K562 (cell line): ENCODE results near the gene TARBP1. TPM values are rescaled to one million over a fixed set of nuclear protein-coding genes. Genes with fewer than 3 reads are reported as not detected.

ENCODE experiments used
- C11orf30 ChIP-seq: fragments of 450-650 bp; IDR thresholded peaks from 2 replicates; pipeline ENCODE4 v1.6.1; 2016; ENCODE audit warnings: low read depth, mild to moderate bottlenecking
- CHD2 ChIP-seq: IDR thresholded peaks from 2 replicates; pipeline ENCODE4 v1.6.1; 2011; ENCODE audit warnings: low read depth, low read length
- DACH1 ChIP-seq: fragments of 450-650 bp; IDR thresholded peaks from 2 replicates; pipeline ENCODE4 v1.6.1; 2018; ENCODE audit not compliant: partially characterized antibody
- FOSL1 ChIP-seq: fragments of 200-800 bp; sonication (Bioruptor generic); conservative IDR thresholded peaks from 2 replicates; pipeline ENCODE4 v1.6.1; 2016; ENCODE audit warnings: missing genetic modification characterization, missing compliant biosample characterization
- KLF16 ChIP-seq: IDR thresholded peaks from 2 replicates; pipeline ENCODE4 v1.6.1; 2016; ENCODE audit warnings: antibody characterized with exemption
- LARP7 ChIP-seq: fragments of 450-650 bp; IDR thresholded peaks from 2 replicates; pipeline ENCODE4 v1.6.1; 2016
- NRF1 ChIP-seq, 2 experiments: fragments of 450-650 bp; IDR thresholded peaks in 1 of 2; conservative IDR thresholded peaks in 1 of 2; 2 replicates each; pipeline ENCODE4 v1.6.1; 2014; ENCODE audit warnings: mild to moderate bottlenecking in 2 of 2
- POLR2G ChIP-seq: fragments of 200-400 bp; formaldehyde crosslinking; IDR thresholded peaks from 2 replicates; pipeline ENCODE4 v1.6.1; 2017; ENCODE audit warnings: low read depth, mild to moderate bottlenecking, antibody characterized with exemption, low read length, moderate library complexity
- PTTG1 ChIP-seq: fragments of 450-650 bp; IDR thresholded peaks from 2 replicates; pipeline ENCODE4 v1.6.1; 2016; ENCODE audit warnings: low read depth, mild to moderate bottlenecking, missing genetic modification characterization, missing compliant biosample characterization
- SPI1 ChIP-seq: IDR thresholded peaks from 2 replicates; pipeline ENCODE4 v1.6.1; 2011; ENCODE audit warnings: low read depth, low read length, control low read depth, borderline replicate concordance
- SUPT5H ChIP-seq: fragments of 450-650 bp; IDR thresholded peaks from 2 replicates; pipeline ENCODE4 v1.6.1; 2016
- ZBTB40 ChIP-seq, 2 experiments: fragments of 450-650 bp in 1 of 2; sonication (generic) in 1 of 2; formaldehyde crosslinking in 1 of 2; IDR thresholded peaks; 2 replicates each; pipeline versions ENCODE4 v1.7.1 to v1.9.0; 2016 to 2022; ENCODE audit warnings: inconsistent platforms in 1 of 2, mild to moderate bottlenecking in 1 of 2, missing genetic modification reagents in 1 of 2
- ZNF143 ChIP-seq: sonication (generic); formaldehyde crosslinking; IDR thresholded peaks from 2 replicates; pipeline ENCODE4 v1.9.0; 2022; ENCODE audit warnings: mild to moderate bottlenecking, missing genetic modification reagents
- ZNF518B ChIP-seq: fragments of 250-450 bp; sonication (Bioruptor Pico); IDR thresholded peaks from 2 replicates; pipeline ENCODE4 v1.5.0; 2021; ENCODE audit warnings: mild to moderate bottlenecking, moderate library complexity
- ZNF655 ChIP-seq: fragments of 250-450 bp; sonication (Bioruptor Pico); IDR thresholded peaks from 2 replicates; pipeline ENCODE4 v1.5.0; 2021
- polyA plus RNA-seq, 8 experiments: library from polyadenylated mRNA; depleted of rRNA in 4 of 8; stranded (reverse) in 5 of 8; unstranded in 3 of 8; fragments of >200 nt; fragmentation: Nextera tagmentation in 2 of 8; fragmentation: Illumina TruSeq in 1 of 8; extraction: Ambion mirVana in 2 of 8; extraction: Trizol in 1 of 8; gene quantifications; 2 replicates each; pipeline versions ENCODE4 v1.2.1 to v1.2.3, GENCODE V29; 2011 to 2014; ENCODE audit warnings: inconsistent platforms in 1 of 8, missing spikeins in 1 of 8
- total RNA-seq, 7 experiments: library from RNA; depleted of rRNA in 6 of 7; stranded (reverse); fragments of >200 nt in 6 of 7; fragmentation: Illumina TruSeq in 2 of 7; extraction: Trizol in 2 of 7; gene quantifications; 2 replicates each; pipeline versions ENCODE4 v1.2.1 to v1.2.3, GENCODE V29; 2011 to 2021; ENCODE audit warnings: low replicate concordance in 1 of 7

TARBP1 gene
- total and polyA plus RNA-seq, 9 of the 15 experiments (the other 6 are each of a cell fraction or from before 2014, with no cell fraction given) = 8.8 to 48.0 (median 22.9) TPM

GRCh38 chr1:234361102-234361603, 117.8 kb downstream of the TARBP1 start (continued):
- TF ChIP-seq ZNF518B (CRISPR knock-in tag) (no peak), CHD2 (no peak), ZNF655 (CRISPR knock-in tag) (no peak), DACH1 (no peak), NRF1 (conservative IDR thresholded peaks at IDR 0.05 in 1 of 2, IDR thresholded peaks at IDR 0.05 in 1 of 2) (no peak), PTTG1 (tag) (no peak; the same call in none of the 2 replicates), SPI1 (no peak), C11orf30 (no peak), KLF16 (no peak), FOSL1 (peak; percentile 38; the same call in 1 of the 2 replicates), LARP7 (no peak), ZBTB40 (IDR thresholded peaks at IDR 0.05) (no peak), ZBTB40 (CRISPR knock-in tag; IDR thresholded peaks at IDR 0.05) (no peak), SUPT5H (no peak), POLR2G (no peak), ZNF143 (no peak)
